DOHH2 (cell line): ENCODE results near the gene PPM1M.

Experiments used
- H3F3A ChIP-seq: fragments of 200-600 bp; sonication (generic), shearing (Covaris generic); 2 replicates; pipeline ENCODE4 v1.6.0; 2016; ENCODE audit warnings: antibody characterized with exemption, mild to moderate bottlenecking; ENCODE audit not compliant: control insufficient read depth, insufficient read depth
- H3K27ac ChIP-seq: fragments of 200-600 bp; sonication (generic); 2 replicates; pipeline ENCODE4 v1.5.1; 2014; ENCODE audit warnings: low read depth, mild to moderate bottlenecking, low read length, moderate library complexity
- H3K27me3 ChIP-seq: fragments of 200-600 bp; sonication (generic); 2 replicates; pipeline ENCODE4 v1.6.1; 2014; ENCODE audit warnings: mild to moderate bottlenecking, low read length, mixed read lengths; ENCODE audit not compliant: control insufficient read depth
- H3K36me3 ChIP-seq: fragments of 200-600 bp; sonication (generic); 2 replicates; pipeline ENCODE4 v1.6.1; 2014; ENCODE audit warnings: mild to moderate bottlenecking, low read length, moderate library complexity, mixed read lengths; ENCODE audit not compliant: control insufficient read depth
- H3K4me1 ChIP-seq: fragments of 200-600 bp; sonication (generic); 2 replicates; pipeline ENCODE4 v1.6.1; 2014; ENCODE audit warnings: mild to moderate bottlenecking, low read length, mixed read lengths; ENCODE audit not compliant: control insufficient read depth
- H3K4me2 ChIP-seq: fragments of 200-600 bp; sonication (generic); 2 replicates; pipeline ENCODE4 v1.6.0; 2014; ENCODE audit warnings: mild to moderate bottlenecking, low read length, moderate library complexity
- H3K4me3 ChIP-seq: fragments of 200-600 bp; sonication (generic); 2 replicates; pipeline ENCODE4 v1.5.1; 2014; ENCODE audit warnings: mild to moderate bottlenecking, low read length, mixed read lengths
- H3K79me2 ChIP-seq: fragments of 200-600 bp; sonication (generic); 2 replicates; pipeline ENCODE4 v1.6.1; 2014; ENCODE audit warnings: mild to moderate bottlenecking, low read length, mixed read lengths; ENCODE audit not compliant: control insufficient read depth
- H3K9me2 ChIP-seq: fragments of 200-600 bp; sonication (generic); replicated peaks from 2 replicates; pipeline ENCODE4 v1.6.1; 2014; ENCODE audit warnings: mild to moderate bottlenecking, low read length, mixed read lengths; ENCODE audit not compliant: control insufficient read depth
- H3K9me3 ChIP-seq: fragments of 200-600 bp; sonication (generic); 2 replicates; pipeline ENCODE4 v1.6.1; 2014; ENCODE audit warnings: antibody characterized with exemption, low read length, mixed read lengths; ENCODE audit not compliant: control insufficient read depth, insufficient read depth
- H4K20me1 ChIP-seq: fragments of 200-600 bp; sonication (generic); 2 replicates; pipeline ENCODE4 v1.6.0; 2014; ENCODE audit warnings: low read depth, mild to moderate bottlenecking, antibody characterized with exemption, low read length, moderate library complexity; ENCODE audit not compliant: control insufficient read depth, insufficient read depth
- EZH2phosphoT487 ChIP-seq: fragments of 200-600 bp; sonication (generic); IDR thresholded peaks from 2 replicates; pipeline ENCODE4 v1.6.1; 2017; ENCODE audit warnings: borderline replicate concordance, mild to moderate bottlenecking, antibody characterized with exemption, low read length, moderate library complexity, mixed read lengths
- TF ChIP-seq, protein P1 (sequence below): fragments of 200-600 bp; sonication (generic); IDR thresholded peaks from one replicate; pipeline ENCODE4 v1.5.1; 2014; ENCODE audit warnings: antibody characterized with exemption, mild to moderate bottlenecking, low read depth, low read length; ENCODE audit not compliant: poor library complexity, severe bottlenecking

Gene PPM1M

DNA sequence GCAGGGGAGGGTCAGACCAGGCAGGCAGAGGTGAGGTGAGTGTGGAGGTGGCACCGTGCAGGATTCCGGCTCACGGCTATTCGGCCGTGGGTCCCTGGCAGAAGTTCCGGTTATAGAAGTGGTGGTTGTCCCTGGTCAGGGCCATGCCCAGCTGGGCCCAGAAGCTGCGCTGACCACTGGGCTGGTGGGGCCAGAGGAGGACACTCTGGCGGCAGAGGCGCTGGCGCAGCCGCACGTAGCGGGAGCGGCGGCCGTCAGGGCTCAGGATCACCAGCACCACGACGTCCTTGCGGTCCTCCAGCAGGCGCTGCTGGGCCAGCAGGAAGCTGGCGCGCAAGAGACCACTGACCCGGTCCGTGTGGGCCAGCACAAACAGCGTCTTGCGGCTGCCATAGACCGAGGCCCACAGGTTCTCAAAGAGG, 24.4 kb upstream of the PPM1M start:
- H3K4me1 ChIP-seq: peaks cover 36% of the 10 kb centered on the region
- H3K4me3 ChIP-seq: no peak overlapping the region
- peaks cover 68% of the 10 kb centered on the region for H3K79me2 ChIP-seq
- H3K27me3 ChIP-seq: no peaks in the 10 kb centered on the region
- H3K36me3 ChIP-seq: peaks cover 78% of the 10 kb centered on the region
- H3K9me2 ChIP-seq: no peaks in the 10 kb centered on the region
- no peaks in the 10 kb centered on the region for H3K9me3 ChIP-seq
- no peak for TF ChIP-seq EZH2phosphoT487
- TF ChIP-seq, protein P1, sequence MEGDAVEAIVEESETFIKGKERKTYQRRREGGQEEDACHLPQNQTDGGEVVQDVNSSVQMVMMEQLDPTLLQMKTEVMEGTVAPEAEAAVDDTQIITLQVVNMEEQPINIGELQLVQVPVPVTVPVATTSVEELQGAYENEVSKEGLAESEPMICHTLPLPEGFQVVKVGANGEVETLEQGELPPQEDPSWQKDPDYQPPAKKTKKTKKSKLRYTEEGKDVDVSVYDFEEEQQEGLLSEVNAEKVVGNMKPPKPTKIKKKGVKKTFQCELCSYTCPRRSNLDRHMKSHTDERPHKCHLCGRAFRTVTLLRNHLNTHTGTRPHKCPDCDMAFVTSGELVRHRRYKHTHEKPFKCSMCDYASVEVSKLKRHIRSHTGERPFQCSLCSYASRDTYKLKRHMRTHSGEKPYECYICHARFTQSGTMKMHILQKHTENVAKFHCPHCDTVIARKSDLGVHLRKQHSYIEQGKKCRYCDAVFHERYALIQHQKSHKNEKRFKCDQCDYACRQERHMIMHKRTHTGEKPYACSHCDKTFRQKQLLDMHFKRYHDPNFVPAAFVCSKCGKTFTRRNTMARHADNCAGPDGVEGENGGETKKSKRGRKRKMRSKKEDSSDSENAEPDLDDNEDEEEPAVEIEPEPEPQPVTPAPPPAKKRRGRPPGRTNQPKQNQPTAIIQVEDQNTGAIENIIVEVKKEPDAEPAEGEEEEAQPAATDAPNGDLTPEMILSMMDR: no peak
- peaks cover 3% of the 10 kb centered on the region; the same call in 1 of the 2 replicates for H3F3A ChIP-seq
- H4K20me1 ChIP-seq: peaks cover 8% of the 10 kb centered on the region; the same call in 1 of the 2 replicates
- no peak overlapping the region for H3K27ac ChIP-seq
- no peak overlapping the region for H3K4me2 ChIP-seq

DNA sequence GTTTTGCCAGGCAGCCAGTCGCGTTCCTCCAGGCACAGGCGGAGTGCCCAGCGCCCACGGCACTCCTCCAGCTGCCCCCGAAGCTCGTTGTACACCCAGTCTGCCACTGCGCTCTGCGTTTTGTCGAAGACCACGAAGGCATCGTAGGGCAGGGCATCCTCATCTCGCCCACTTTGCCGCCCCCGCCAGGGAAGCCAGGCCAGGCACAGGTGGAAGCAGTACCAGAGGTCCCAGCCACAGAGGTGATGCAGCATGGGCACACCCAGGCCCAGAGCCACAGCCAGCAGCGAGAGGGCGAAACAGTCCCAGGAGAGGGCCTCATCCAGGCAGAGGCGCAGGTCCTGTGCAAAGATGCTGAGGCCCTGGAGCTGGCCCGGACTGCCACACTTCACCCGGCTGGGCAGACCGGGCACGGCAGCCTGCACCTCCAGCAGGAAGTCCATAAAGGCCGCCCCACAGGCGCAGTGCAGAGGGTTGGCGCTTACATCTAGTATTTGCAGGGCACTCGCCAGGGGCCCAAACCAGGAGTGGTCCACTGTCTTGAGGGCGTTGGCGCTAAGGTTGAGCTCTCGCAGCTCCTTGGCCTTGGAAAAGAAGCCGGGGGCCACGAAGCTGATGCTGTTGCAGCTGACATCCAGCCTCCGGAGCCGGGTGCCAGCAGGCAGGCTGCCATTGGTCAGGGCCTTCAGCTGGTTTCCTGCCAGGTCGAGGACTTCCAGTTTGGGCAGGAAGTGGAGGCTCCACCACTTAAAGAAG, 23.8 kb upstream of the PPM1M start:
- H3K27ac ChIP-seq: no peak overlapping the region
- TF ChIP-seq, protein P1: no peak
- no peak for TF ChIP-seq EZH2phosphoT487
- H4K20me1 ChIP-seq: peaks cover 8% of the 10 kb centered on the region; the same call in 1 of the 2 replicates
- peaks cover 68% of the 10 kb centered on the region for H3K79me2 ChIP-seq
- no peaks in the 10 kb centered on the region for H3K9me2 ChIP-seq
- no peaks in the 10 kb centered on the region for H3K9me3 ChIP-seq
- no peak overlapping the region for H3K4me2 ChIP-seq
- no peak overlapping the region for H3K4me3 ChIP-seq
- H3F3A ChIP-seq: peaks cover 9% of the 10 kb centered on the region; the same call in 1 of the 2 replicates
- peaks cover 42% of the 10 kb centered on the region for H3K4me1 ChIP-seq
- H3K27me3 ChIP-seq: no peaks in the 10 kb centered on the region
- peaks cover 74% of the 10 kb centered on the region for H3K36me3 ChIP-seq

DNA sequence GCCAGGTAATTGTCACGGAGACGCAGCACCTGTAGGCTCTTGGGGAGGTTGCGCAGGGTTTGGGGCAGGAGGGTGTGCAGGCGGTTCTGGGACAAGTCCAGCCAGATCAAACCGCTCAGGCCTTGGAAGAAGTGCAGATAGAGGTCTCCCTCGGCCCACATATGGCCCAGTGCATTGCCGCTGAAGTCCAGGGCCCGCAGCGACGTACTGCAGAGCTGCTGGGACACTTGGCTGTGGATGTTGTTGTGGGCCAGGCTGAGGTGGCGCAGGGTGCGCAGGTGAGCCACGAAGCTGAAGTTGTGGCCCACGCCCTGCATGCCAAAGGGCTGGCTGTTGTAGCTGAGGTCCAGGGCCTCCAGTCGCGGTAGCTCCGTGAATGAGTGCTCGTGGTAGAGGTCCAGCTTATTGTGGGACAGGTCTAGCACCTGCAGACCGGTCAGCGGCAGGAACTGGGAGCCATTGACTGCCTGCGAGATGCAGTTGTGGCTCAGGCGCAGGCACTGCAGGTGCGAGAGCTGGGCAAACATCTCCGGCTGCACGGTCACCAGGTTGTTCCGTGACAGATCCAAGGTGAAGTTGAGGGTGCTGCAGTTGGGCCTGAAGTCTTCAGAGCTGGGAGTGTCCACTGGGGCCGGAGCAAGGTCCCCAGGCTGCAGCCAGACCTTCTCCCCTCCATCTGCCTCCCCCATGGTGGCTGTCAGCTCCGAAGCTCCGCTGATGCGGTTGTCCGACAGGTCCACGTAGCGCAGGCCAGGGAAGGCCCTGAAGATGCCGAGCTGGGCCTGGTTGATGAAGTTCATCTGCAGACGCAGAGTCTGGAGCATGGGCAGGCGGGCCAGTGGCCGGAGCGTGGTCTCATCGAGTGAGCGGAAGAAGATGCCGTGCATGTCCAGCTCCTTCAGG, 23.0 kb upstream of the PPM1M start:
- H4K20me1 ChIP-seq: peaks cover 8% of the 10 kb centered on the region; the same call in 1 of the 2 replicates
- H3K4me3 ChIP-seq: no peak overlapping the region
- no peak overlapping the region for H3K27ac ChIP-seq
- H3K4me1 ChIP-seq: peaks cover 46% of the 10 kb centered on the region
- no peaks in the 10 kb centered on the region for H3K27me3 ChIP-seq
- H3K9me2 ChIP-seq: no peaks in the 10 kb centered on the region
- TF ChIP-seq, protein P1: no peak
- no peak for TF ChIP-seq EZH2phosphoT487
- H3K9me3 ChIP-seq: no peaks in the 10 kb centered on the region
- H3K79me2 ChIP-seq: peaks cover 68% of the 10 kb centered on the region
- no peak overlapping the region for H3K4me2 ChIP-seq
- H3K36me3 ChIP-seq: peaks cover 74% of the 10 kb centered on the region
- H3F3A ChIP-seq: peaks cover 11% of the 10 kb centered on the region; the same call in 1 of the 2 replicates
